ENCODE results near the gene AKT2.
"Not testable (repeated sequence)": the region's sequence is repeated elsewhere in the genome, so short reads cannot be mapped to it uniquely, and the experiment has no call there.

The AKT2 gene

DNA sequence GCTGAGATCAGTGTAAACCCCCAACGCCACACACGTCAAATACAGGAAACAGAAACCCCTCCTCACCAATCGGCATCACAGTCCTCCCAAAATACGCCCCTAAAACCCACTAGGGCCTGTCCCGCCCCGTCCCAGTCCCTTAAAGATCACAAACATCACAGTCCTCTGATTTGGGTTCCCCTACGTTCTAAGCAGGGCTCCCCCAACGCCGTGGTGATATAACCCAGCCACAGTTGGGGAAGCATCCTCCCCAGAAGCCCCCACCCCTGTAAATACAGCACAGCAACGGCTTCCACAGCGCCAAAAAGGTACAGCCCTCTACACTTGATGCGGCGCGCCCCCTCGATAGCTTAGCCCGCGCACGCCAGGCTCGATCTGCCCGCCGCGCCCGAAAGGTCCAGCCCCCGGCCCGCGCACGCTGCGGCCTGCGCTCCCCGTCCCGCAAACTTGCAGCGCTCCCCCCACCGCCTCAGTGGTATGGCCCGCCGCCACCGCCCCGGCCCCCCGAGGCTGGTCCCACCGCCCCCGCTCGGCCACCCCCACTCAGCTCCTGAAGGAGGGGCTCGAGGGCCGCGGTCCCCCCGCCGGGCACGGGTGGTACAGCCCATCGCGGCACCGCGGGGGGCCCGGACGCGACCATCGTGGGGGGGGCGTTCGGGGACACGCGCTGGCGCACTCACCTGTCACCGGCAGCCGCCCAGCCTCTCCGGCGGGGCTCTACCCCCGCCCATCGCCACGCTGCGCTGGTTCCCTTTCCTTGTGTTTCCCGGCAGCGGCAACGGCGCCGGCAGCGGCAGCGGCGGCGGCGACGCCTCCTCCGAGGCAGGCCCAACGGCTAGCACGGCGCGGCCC, at the start of gene AKT2:
Gene AKT2 (minus strand): TSS at position 845 of the 852 bp plus-strand sequence. CDS start 20,078 bp downstream, outside the sequence.
- DNase-seq = peak; percentile 67 to 70

DNA sequence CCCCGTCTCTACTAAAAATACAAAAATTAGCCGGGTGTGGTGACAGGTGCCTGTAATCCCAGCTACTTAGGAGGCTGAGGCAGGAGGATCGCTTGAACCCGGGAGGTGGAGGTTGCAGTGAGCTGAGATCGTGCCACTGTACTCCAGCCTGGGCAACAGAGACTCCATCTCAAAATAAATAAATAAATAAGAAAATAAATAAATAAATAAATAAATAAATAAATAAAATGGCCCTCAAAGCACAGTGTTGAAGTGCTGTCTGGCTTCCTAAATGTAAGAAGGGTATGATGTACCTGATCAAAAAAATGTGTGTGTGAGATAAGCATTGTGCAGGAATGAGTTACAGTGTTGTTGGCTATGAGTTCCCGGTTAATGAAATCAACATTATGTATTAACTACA, 47.9 kb upstream of the AKT2 start:
- DNase-seq = not testable (repeated sequence)

DNA sequence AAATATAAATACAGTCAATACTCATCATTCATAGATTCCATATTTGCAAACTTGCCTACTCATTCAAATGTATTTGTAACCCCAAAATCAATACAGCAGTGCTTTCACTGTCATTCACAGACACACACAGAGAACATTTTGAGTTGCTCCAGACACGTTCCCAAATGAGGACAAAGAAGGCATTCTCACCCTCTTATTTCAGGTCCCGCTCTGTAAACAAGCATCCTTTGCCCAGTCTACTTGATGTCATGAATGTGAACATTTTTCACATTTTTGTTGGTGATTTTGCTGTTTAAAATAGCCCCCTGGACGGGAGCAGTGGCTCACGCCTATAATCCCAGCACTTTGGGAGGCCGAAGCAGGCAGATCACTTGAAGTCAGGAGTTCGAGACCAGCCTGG, 47.5 kb upstream of the AKT2 start:
- no peak for DNase-seq

DNA sequence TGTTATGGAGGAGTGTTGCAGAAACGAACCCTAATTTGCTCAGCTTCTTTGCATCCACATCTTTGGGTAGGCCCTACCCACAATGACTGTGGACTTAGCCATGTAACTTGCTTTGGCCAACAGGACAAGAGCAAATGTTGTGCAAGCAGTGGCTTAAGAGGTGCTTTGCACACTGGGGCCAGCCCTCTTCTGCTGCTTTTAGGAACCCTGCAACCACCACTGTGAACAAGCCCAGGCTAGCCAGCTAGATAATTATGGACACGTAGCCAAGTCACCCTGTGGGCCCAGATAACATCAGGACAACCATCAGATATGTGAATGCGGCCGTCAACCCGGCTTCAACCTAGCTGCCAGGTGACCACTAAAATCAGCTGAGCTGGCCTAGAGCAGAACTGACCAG, 45.9 kb upstream of the AKT2 start:
- DNase-seq = no peak

DNA sequence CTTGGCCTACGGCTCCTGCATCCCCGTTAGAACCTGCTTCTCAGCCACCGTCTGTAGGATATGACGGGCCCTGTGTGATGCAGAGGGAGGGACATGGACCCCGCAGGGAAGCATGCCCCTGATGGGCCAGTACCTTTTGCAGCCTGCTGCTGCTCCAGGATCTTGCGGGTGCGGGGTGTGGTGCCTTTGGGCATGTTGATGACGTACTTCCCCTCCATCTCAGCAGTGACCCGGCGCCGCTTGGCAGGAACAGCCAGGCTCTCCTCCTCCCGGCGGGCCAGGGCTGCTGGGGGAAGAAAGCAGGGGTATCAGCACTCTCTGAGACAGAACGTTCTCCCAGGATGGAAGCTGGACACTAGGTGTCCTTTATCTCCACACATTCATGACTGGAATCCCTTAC, 41.1 kb upstream of the AKT2 start:
- DNase-seq = no peak

DNA sequence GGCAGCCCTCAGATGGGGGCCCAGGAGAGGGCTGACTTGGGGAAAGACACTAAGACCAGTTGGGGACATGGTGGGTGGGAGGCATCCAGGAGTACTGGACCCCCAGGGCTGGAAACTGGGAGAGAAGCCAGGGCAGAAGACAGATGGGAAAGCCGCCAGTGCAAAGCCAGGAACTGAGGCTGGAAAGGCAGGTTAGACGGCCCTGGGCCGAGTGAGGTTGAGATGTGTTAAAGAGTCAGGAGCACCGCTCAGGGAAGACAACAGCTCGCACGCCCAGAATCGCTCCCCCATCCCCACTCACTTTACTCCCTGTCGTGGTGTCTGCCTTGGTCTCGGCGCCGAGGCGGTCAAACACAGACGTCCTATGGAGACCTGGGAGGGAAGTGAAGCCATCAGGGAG, 38.6 kb upstream of the AKT2 start:
- DNase-seq = no peak

DNA sequence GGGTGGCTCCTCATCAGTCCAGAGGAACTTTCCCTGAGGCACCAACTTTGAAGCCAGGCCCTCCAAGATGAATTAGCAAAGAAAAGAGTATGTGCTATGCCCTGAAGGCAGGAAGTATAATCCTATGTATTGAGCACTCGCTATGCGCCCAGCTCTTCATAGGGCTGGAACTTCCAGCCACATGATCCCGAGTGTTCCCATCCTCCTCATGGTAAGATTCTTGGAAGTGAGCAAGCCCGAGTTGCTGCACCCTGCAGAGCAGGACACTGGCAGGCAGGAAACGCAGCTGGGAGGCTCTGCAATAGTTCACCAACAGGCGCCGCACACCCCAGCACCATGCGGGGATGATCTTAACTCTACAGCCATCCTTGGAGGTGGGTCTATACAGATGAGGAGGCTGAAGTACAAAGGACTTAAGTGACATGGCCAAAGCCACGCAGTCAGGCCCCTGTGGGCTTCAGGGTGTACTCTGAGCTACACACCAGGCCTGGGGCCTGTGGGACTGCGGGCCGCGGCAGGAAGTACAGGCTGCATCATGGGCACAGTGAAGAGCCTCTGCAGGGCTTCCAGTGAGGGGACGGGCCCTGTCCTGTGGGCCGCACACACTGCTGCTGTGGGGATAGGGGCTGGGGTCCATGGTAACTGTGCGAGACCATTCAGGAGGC, 37.9 kb upstream of the AKT2 start:
- no peak for DNase-seq

DNA sequence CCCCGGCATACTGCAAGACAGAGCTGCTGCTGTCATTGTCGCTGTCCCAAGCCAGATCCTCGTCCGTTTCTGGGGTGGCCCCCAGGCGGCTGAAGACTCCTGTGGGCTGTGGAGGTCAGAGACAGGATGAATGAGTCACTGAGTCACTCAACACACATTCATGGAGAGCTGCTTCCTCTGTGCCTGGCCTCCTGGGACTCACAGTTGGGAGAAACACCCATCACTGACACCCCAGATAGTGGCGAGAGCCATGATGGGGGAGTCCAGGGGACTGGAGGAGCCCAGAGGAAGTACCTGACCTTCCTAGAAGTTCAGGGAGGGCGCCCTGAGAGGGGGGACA, 37.1 kb upstream of the AKT2 start:
- DNase-seq = no peak

DNA sequence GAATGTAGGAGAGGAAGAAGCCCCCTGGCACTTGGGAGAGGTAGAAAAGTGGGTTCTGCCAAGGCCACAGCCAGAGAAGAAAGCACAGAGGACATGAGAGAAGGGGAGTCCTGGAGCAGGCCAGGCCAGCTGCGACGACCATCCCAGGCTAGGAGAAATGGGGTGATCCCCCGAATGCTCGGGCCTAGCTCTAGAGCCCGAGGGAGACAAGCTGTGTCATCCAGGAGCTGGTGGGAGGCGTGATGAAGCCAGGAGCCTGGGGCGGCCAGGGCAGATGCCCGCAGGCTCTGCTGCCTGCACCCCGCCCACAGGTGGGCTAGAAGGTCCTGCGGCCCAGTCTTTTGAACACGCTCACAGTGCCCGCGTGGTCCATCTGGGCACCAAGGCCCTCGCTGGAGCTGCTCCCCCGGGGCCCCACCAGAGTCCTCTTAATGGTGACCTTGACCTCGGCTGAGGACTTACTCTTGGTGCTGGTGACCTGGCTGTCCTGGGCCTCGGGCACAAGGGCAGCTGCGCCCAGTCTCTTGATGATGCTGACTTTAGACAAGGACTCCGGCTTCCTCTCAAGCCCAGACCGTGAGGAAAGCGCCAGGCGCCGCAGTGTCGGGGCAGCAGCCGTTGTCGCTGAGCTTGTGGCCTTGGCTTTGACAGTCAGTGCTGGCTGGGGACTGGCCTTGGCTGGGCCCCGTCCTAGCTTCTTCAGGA, 36.6 kb upstream of the AKT2 start:
- no peak for DNase-seq

DNA sequence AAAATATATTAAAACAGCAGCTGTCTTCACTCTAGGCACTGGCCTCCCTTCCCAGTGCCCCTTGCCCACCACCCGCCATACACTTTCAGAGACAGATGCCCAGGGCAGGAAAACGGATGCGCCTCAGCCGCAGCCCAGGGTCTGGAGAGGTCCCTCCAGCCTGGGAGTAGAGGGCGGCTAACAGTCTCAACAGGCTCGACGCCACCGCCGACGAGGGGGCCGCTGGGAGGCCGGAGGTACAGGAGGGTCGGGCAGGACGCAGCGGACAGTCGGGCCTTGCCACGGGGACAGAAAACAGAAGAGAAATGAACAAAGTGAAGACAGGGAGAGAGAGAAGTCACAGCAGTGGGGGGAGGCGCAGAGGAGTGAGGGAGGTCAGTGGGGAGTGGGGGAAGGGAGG, 35.9 kb upstream of the AKT2 start:
- DNase-seq = no peak

DNA sequence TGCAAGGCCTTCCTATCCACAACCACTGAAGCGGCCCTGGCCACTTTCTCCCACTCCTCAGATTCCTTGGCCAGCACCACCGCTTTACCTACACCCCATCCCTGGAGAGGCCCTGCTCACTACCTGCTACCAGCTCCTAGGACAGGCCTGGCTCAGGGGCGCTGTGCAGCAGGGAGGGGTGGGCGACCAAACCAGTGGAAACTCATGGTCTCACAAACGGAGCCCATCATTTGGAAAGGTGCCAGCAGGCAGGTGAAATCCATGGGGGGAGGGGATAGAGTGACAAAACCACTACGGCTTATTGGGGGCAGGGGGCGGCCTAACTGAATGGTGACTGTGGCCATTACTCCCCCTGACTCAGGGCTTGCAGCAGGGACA, 35.4 kb upstream of the AKT2 start:
- DNase-seq = no peak

DNA sequence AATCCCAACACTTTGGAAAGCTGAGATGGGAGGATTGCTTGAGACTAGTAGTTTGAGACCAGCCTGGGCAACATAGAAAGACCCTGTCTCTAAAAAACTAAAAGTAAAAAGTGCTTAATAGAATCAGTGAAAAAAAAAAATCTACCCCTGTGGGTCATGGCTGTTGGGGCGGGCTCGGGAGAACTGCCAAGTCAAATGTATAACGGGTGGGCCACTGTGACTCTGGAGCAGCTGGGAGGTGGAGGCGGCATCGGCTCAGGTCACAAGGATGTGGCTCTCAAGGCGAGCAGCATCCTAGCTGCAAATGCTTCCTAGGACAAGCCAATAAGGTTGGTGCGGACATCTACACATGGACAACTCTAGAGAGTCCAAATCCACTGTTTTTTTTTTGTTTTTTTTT, 32.2 kb upstream of the AKT2 start:
- DNase-seq = no peak

DNA sequence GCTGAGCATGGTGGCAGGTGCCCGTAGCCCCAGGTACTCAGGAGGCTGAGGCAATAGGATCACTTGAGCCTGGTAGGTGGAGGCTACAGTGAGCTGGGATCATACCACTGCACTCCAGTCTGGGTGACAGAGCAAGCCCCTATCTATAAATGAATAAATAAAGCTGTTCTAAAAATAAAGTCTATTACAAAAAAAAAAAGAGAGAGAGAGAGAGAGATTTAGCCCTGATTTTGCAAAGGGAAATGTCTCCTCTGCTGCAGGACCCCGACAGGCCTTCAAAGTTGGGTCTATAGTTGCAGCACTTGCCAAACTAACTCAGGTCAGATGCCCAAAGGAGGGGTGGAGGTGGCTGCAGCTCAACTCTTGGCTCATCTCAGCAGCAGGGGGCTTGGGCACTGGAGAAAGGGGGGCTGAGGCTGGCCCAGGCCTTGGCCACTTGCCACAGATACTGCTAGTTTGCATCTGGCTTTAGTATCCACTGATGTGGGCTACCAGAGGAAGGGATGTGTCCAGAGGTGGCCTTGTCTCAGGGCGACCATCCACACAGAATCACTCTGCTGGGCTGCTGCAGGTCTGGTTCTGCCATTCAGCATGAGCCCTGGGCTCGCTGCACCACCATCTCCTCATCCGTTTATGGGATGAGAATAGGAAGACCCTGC, 30.8 kb upstream of the AKT2 start:
- no peak for DNase-seq

DNA sequence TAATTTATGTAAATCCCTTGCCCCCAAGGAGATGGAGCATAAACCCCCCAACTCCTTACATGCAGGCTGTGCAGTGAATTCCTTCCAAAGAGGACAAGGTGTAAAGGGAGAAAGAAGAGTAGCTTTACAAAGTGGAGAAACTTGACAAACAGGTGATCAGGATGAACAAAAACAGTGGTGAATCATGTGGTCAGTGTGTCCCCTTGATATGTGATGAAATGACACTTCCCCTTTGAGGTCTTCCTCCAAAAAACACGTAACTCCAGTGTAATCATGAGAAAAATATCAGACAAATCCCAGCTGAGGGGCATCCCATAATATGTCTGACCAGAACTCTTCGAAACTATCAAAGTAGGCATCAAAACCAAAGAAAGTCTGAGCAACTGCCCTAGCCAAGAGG, 29.5 kb upstream of the AKT2 start:
- DNase-seq = no peak

DNA sequence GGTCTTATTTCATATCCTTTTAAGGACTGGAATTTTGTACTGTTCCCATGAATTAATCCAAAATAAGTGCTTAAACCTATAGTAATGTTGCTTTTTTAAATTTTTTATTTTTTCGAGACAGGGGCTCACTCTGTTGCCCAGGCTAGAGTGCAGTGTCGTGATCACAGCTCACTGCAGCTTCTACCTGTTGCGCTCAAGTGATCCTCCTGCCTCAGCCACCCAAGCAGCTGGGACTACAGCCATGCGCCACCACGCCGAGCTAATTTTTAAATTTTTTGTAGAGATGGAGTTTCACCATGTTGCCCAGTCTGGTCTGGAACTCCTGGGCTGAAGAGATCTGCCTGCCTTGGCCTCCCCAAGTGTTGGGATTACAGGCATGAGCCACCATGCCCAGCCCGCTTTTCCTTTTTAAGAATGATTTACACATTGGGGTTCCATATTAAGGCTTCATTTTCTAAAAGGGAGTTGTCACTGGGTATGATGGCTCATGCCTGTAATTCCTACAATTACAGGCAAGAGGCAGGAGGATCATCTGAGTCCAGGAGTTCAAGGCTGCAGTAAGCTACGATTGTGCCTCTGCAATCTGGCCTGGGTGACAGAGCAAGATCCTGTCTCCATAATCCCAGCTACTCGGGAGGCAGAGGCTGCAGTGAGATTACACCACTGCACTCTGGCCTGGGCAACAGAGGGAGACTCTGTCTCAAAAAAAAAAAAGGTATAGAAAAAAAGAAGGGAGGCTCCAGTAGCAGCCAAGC, 28.3 kb upstream of the AKT2 start:
- no peak for DNase-seq

DNA sequence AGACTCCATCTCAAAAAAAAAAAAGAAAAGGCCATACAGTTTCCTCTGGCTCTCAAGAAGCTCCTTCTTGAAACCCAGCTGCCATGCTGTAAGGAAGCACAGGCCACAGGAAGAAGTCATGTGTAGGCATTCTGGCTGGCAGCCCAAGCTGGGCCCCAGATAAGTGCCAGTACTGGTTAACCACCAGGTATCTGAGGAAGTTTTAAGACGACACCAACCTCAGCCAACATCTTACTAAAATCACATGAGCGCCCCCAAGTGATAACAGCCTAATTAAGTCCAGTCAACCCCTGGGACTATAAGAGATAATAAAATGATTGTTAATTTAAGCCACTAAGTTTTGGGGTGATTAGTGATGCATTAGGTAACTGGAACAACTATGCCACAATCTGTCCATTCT, 27.4 kb upstream of the AKT2 start:
- DNase-seq = no peak

DNA sequence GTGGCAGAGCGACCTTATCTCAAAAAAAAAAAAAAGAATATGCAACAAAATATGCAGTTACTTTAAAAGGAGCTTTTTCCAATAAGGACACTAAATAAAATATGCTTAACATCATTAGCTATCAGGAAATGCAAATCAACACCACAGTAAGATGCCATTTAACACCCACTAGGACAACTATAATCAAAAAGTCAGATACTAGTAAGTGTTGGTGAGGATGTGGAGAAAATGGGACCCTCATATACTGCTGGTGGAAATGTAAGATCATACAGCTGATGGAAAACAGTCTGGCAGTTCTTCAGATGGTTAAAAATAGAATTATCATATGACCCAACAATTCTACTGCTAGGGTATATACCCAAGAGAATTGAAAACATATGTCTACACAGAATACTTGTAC, 24.5 kb upstream of the AKT2 start:
- no peak for DNase-seq

DNA sequence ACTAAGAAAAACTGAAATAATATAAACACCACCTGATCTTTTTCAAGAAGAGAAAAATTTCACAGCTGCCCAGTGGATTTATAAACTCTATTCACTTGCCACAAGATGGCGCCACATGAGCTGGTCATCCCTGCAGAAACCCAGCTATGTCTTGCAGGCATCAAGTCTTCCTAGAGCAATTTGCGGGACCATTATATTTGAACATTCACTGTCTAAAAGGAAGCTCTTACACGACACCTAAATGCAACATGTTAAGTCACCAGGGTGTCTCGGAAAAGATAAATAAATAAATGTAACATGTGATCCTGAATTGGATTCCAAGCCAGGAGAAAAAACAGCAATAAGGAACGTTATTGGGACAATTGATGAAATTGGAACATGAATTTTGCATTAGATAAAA, 20.3 kb upstream of the AKT2 start:
- peak; percentile 78 for DNase-seq

DNA sequence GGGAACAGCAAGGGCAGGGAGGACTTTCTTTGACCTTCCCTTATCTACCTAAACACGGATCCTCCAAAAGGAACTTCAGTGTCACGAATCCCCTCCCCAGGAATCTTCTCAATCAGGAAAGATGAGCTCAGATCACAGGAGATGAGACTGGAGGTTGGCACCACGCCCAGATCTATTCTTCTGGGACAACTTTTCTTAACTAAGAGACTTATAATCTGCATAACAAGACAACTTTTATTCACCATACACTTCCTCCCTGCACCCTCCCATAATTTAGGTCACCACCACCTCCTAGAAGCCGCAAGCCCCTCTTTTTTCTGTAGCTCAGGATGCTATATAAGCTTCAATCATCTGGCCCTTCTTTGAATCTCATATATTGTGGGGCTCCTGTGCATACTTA, 19.2 kb upstream of the AKT2 start:
- DNase-seq = no peak

DNA sequence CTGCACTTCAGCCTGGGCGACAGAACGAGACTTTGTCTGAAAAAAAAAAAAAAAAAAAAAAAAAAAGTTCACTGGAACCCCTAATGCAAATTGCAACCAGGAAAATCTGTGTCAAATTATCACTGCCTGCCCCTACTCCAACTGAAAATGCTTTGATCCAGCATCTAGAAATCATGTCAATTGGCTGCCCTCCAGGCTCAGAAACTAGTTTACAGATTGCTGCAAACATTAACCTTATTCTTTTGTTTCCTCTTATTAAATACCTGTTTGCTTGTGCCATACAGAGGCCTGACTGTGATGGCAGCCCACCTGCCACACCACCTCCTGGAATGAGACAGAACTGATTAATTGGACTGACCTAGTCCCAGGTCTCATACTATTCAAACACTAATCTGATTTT, 18.6 kb upstream of the AKT2 start:
- DNase-seq = no peak

DNA sequence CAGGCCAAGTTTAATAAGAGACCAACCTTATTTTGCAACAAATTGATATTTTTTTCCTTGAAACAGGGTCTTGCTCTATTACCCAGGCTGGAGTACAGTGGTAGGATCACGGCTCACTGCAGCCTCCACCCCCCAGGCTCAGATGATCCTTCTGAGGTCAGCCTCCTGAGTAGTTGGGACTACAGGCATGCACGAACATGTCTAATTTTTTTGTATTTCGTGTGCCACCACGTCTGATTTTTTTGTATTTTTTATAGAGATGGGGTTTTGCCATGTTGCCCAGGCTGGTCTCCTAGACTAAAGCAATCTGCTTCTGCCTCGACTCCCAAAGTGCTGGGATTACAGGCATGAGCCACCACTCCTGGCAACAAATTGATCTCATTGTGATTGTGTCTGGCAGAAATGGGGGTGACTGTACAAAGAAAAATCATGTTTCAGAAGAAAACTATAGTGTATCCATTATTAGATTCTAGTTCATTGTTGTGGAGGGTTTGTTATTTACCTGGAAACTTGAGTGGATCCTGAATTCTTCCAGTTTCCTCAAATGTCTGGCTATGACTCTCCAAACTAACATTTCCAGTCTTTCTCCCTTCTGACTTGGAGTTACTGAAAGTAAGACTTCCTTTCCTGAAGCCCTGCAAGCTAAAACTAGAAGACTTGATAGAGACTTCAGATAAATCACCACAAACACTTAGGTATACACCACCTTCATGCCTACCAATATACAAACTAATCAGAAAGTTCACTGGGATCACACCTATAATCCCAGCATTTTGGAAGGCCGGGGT, 17.3 kb upstream of the AKT2 start:
- no peak for DNase-seq

DNA sequence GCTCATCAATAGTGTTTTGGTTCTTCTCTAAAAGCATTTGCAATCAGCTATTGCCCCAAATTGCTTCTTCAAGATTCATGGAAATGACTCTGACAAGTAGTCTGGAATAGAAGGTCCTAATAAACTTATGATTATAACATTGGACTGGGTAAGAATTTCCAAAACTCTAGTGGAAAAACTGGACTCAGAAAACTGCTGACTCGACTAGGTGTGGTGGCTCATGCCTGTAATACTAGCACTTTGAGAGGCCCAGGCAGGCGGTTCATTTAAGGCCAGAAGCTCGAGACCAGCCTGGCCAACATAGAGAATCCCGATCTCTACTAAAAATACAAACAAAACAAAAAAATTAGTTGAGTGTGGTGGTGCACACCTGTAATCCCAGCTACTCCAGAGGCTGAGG, 15.5 kb upstream of the AKT2 start:
- no peak for DNase-seq

Measured in activated T-cell treated with anti-CD3 and anti-CD28 coated beads, Interleukin-2, amount 50 U/mL, for 48 hours (primary cell).